ENCODE results near the gene RBM6. TPM values are rescaled to one million over a fixed set of nuclear protein-coding genes. Genes with fewer than 3 reads are reported as not detected.

RBM6 gene
- total RNA-seq (2022; extraction: Qiagen RNA extraction) = 21.9 to 27.2 TPM (median 25.8 TPM) in 5 replicates

GRCh38 chr3:49939858-49940666 lies at the start of gene RBM6:
RBM6 (plus strand) TSS chr3:49940150; CDS start chr3:49962642, 22,492 bp downstream.

GRCh38 chr3:49903451-49904424 lies 36.2 kb upstream of the RBM6 start, which contains the start of gene MST1R:
MST1R (minus strand) TSS chr3:49903873; CDS start chr3:49903609, 264 bp downstream.

GRCh38 chr3:49929291-49930167 lies 10.4 kb upstream of the RBM6 start, which contains the start of gene MON1A:
MON1A (minus strand) TSS chr3:49929811; CDS start chr3:49913346, 16,465 bp downstream.

GRCh38 chr3:50088725-50089608 lies 149.0 kb downstream of the RBM6 start, which contains the start of gene RBM5:
RBM5 (plus strand) TSS chr3:50088919; CDS start chr3:50090435, 1,516 bp downstream.

Other genes starting within 250 kb of the RBM6 start
- 0.17 to 1.5 TPM (median 0.82 TPM) in 5 replicates for gene AMIGO3, start 220.5 kb upstream of the RBM6 start, total RNA-seq (2022; extraction: Qiagen RNA extraction)
- 14.4 to 20.6 TPM (median 19.5 TPM) in 5 replicates for gene GMPPB, start 216.2 kb upstream of the RBM6 start, total RNA-seq (2022; extraction: Qiagen RNA extraction)
- 19.0 to 22.9 TPM (median 21.8 TPM) in 5 replicates for gene IP6K1, start 153.6 kb upstream of the RBM6 start, total RNA-seq (2022; extraction: Qiagen RNA extraction)
- gene CDHR4, start 140.3 kb upstream of the RBM6 start, total RNA-seq (2022; extraction: Qiagen RNA extraction) = 0.10 to 0.64 TPM (median 0.22 TPM) in 5 replicates
- gene INKA1, start 136.9 kb upstream of the RBM6 start, total RNA-seq (2022; extraction: Qiagen RNA extraction) = 1.4 to 3.1 TPM (median 2.1 TPM) in 5 replicates
- gene UBA7, start 126.2 kb upstream of the RBM6 start, total RNA-seq (2022; extraction: Qiagen RNA extraction) = 0.30 to 0.70 TPM (median 0.41 TPM) in 5 replicates
- gene TRAIP, start 83.6 kb upstream of the RBM6 start, total RNA-seq (2022; extraction: Qiagen RNA extraction) = 10.2 to 14.5 TPM (median 13.8 TPM) in 5 replicates
- 0.16 to 0.32 TPM (median 0.21 TPM) in 5 replicates for gene CAMKV, start 70.2 kb upstream of the RBM6 start, total RNA-seq (2022; extraction: Qiagen RNA extraction)
- gene MST1R, start 36.3 kb upstream of the RBM6 start, total RNA-seq (2022; extraction: Qiagen RNA extraction) = 6.1 to 8.3 TPM (median 7.6 TPM) in 5 replicates
- 5.1 to 9.5 TPM (median 8.1 TPM) in 5 replicates for gene MON1A, start 10.3 kb upstream of the RBM6 start, total RNA-seq (2022; extraction: Qiagen RNA extraction)
- 29.4 to 37.8 TPM (median 34.5 TPM) in 5 replicates for gene RBM5, start 148.8 kb downstream of the RBM6 start, total RNA-seq (2022; extraction: Qiagen RNA extraction)
- 11.5 to 17.8 TPM (median 16.4 TPM) in 5 replicates for gene SEMA3F, start 215.2 kb downstream of the RBM6 start, total RNA-seq (2022; extraction: Qiagen RNA extraction)

Measured in A549 treated with Mapracorat at 1 μM for 4 hours (cell line).